A549 (cell line): ENCODE results near the gene MAP3K10. TPM values are rescaled to one million over a fixed set of nuclear protein-coding genes. Genes with fewer than 3 reads are reported as not detected.

ENCODE experiments used
- ATAC-seq, 2 experiments: fragments of 200-7000 bp in 1 of 2; fragments of >200 bp in 1 of 2; cut with Nextera tagmentation in 1 of 2; cut with Tn5 transposase in 1 of 2; 3 replicates each; pipeline versions ENCODE4 v1.8.0 to v1.9.1; 2018 to 2020; ENCODE audit warnings: mild to moderate bottlenecking in 1 of 2, moderate library complexity in 1 of 2
- CTCF ChIA-PET: fragments of 300-600 bp; sonication (Branson Sonifier 250); formaldehyde crosslinking; extraction: SDS; loops from one replicate; lab custom pipeline; 2021; ENCODE audit warnings: antibody characterized with exemption, inconsistent platforms; lab: Yijun Ruan, JAX
- POLR2A ChIA-PET: fragments of 350-600 bp; formaldehyde crosslinking; extraction: SDS; loops from one replicate; lab custom pipeline; 2021; ENCODE audit warnings: antibody characterized with exemption, inconsistent platforms; lab: Yijun Ruan, JAX
- DNase-seq, 2 experiments: peaks; one replicate each; pipeline versions ENCODE4 v3.0.0 to v3.0.0-alpha.2; 2011 to 2016; ENCODE audit warnings: low read depth in 1 of 2, low spot score in 1 of 2
- FAIRE-seq: peaks from 2 replicates; lab custom pipeline; 2011; peaks lifted over from hg19 to GRCh38; lab: Jason Lieb, UNC
- H3K27ac ChIP-seq, 2 experiments: fragments of >200 bp; sonication (Bioruptor Twin); formaldehyde crosslinking; 3 replicates each; pipeline ENCODE4 v1.5.1; 2016 to 2017
- H3K4me1 ChIP-seq: fragments of >200 bp; sonication (Bioruptor Twin); formaldehyde crosslinking; 3 replicates; pipeline ENCODE4 v1.6.1; 2016
- H3K4me2 ChIP-seq: fragments of >200 bp; sonication (Bioruptor Twin); formaldehyde crosslinking; 3 replicates; pipeline ENCODE4 v1.6.1; 2016
- H3K4me3 ChIP-seq: fragments of >200 bp; sonication (Bioruptor Twin); formaldehyde crosslinking; 3 replicates; pipeline ENCODE4 v1.5.1; 2016
- H3K9me3 ChIP-seq: fragments of >200 bp; sonication (Bioruptor Twin); formaldehyde crosslinking; 3 replicates; pipeline ENCODE4 v1.6.1; 2016
- ATOH8 ChIP-seq: fragments of 250-450 bp; sonication (Bioruptor Pico); IDR thresholded peaks from 2 replicates; pipeline ENCODE4 v1.5.0; 2020; ENCODE audit warnings: low read depth, mild to moderate bottlenecking, moderate library complexity
- BCL3 ChIP-seq: fragments of >200 bp; sonication (Bioruptor Twin); formaldehyde crosslinking; IDR thresholded peaks from 3 replicates; pipeline ENCODE4 v1.6.1; 2016
- BHLHE40 ChIP-seq: IDR thresholded peaks from 2 replicates; pipeline ENCODE4 v1.6.1; 2012; ENCODE audit warnings: low read depth, low read length, inconsistent platforms
- CBX2 ChIP-seq: fragments of 200-600 bp; sonication (generic); IDR thresholded peaks from 2 replicates; pipeline ENCODE4 v1.6.1; 2016; ENCODE audit warnings: low read depth, mild to moderate bottlenecking, borderline replicate concordance
- CHD2 ChIP-seq: fragments of 150-350 bp; IDR thresholded peaks from 2 replicates; pipeline ENCODE4 v1.6.1; 2014; ENCODE audit warnings: low read length; ENCODE audit not compliant: partially characterized antibody
- EP300 ChIP-seq, 2 experiments: fragments of >200 bp; sonication (Bioruptor Twin); formaldehyde crosslinking; IDR thresholded peaks; 2 replicates in 1 of 2; 3 replicates in 1 of 2; pipeline ENCODE4 v1.6.1; 2016 to 2017
- ESRRA ChIP-seq: fragments of 150-350 bp; IDR thresholded peaks from 2 replicates; pipeline ENCODE4 v1.6.1; 2014; ENCODE audit warnings: mild to moderate bottlenecking, low read length, borderline replicate concordance
- FOSL2 ChIP-seq, 2 experiments: fragments of 450-650 bp in 1 of 2; fragments of >200 bp in 1 of 2; sonication (Bioruptor Twin) in 1 of 2; formaldehyde crosslinking; IDR thresholded peaks; 2 replicates each; pipeline versions ENCODE4 v1.5.0 to v1.6.1; 2016 to 2020; ENCODE audit warnings: mild to moderate bottlenecking in 1 of 2, moderate library complexity in 1 of 2
- HDAC2 ChIP-seq: fragments of 200-600 bp; sonication (generic); IDR thresholded peaks from 2 replicates; pipeline ENCODE4 v1.6.1; 2016
- HES2 ChIP-seq: fragments of >200 bp; sonication (Bioruptor Twin); formaldehyde crosslinking; IDR thresholded peaks from 2 replicates; pipeline ENCODE4 v1.6.1; 2016
- HOXA7 ChIP-seq: fragments of 250-450 bp; sonication (Bioruptor Pico); IDR thresholded peaks from 2 replicates; pipeline ENCODE4 v1.5.0; 2020; ENCODE audit warnings: mild to moderate bottlenecking, moderate library complexity
- HOXB5 ChIP-seq: fragments of 250-450 bp; sonication (Bioruptor Pico); IDR thresholded peaks from 2 replicates; pipeline ENCODE4 v1.5.0; 2020; ENCODE audit warnings: mild to moderate bottlenecking, moderate library complexity
- JUN ChIP-seq, 2 experiments: fragments of >200 bp; sonication (Bioruptor Twin); formaldehyde crosslinking; IDR thresholded peaks; 2 replicates in 1 of 2; 3 replicates in 1 of 2; pipeline ENCODE4 v1.6.1; 2016 to 2017
- JUNB ChIP-seq: fragments of >200 bp; sonication (Bioruptor Twin); formaldehyde crosslinking; IDR thresholded peaks from 2 replicates; pipeline ENCODE4 v1.6.1; 2016
- MAFK ChIP-seq: fragments of 450-650 bp; IDR thresholded peaks from 2 replicates; pipeline ENCODE4 v1.6.1; 2014; ENCODE audit not compliant: partially characterized antibody
- MAZ ChIP-seq: fragments of 150-350 bp; IDR thresholded peaks from 2 replicates; pipeline ENCODE4 v1.6.1; 2014; ENCODE audit warnings: antibody characterized with exemption, low read depth, low read length, borderline replicate concordance
- NPAS2 ChIP-seq: fragments of 250-450 bp; sonication (Bioruptor Pico); IDR thresholded peaks from 2 replicates; pipeline ENCODE4 v1.8.0; 2022; ENCODE audit warnings: mild to moderate bottlenecking, moderate library complexity, borderline replicate concordance
- RARB ChIP-seq: fragments of 250-450 bp; sonication (Bioruptor Pico); IDR thresholded peaks from 2 replicates; pipeline ENCODE4 v1.8.0; 2021; ENCODE audit warnings: mild to moderate bottlenecking, moderate library complexity
- REST ChIP-seq: fragments of 200-600 bp; sonication (generic); IDR thresholded peaks from 2 replicates; pipeline ENCODE4 v1.6.1; 2016; ENCODE audit warnings: antibody characterized with exemption, mild to moderate bottlenecking, moderate library complexity
- SREBF2 ChIP-seq: fragments of 450-650 bp; IDR thresholded peaks from 2 replicates; pipeline ENCODE4 v1.6.1; 2014; ENCODE audit warnings: mild to moderate bottlenecking, moderate library complexity
- TP53 ChIP-seq: fragments of 250-450 bp; sonication (Bioruptor Pico); IDR thresholded peaks from 2 replicates; pipeline ENCODE4 v1.5.0; 2021; ENCODE audit warnings: mild to moderate bottlenecking, moderate library complexity
- WGBS: methylation state at CpG from one replicate; pipeline ENCODE4 v1.1.6; 2017; ENCODE audit errors: missing lambda C conversion rate; 5-methylcytosine and 5-hydroxymethylcytosine counted together
- polyA plus RNA-seq, 4 experiments: library from polyadenylated mRNA; depleted of rRNA in 3 of 4; stranded (reverse); fragments of >200 nt; fragmentation: RNase III in 1 of 4; extraction: RNeasy Plus Mini Kit Qiagen cat#74134 plus additional on column Dnase treatment in 1 of 4; gene quantifications; 2 replicates in 3 of 4; 3 replicates in 1 of 4; pipeline ENCODE4 v1.2.3, GENCODE V29; 2011 to 2017

Gene MAP3K10
- polyA plus RNA-seq, 2 of the 4 experiments (the other 2 are of a cell fraction) = 6.6 to 21.0 TPM

GRCh38 chr19:40174092-40174491 is 17.1 kb upstream of the MAP3K10 start:
- ChIA-PET CTCF (interaction anchor here (1.0 to 11.7 kb wide), 7 partner anchors 13 to 80 kb away, joined by 3 to 92 read pairs (median 5); no protein-coding TSS in a partner anchor), POLR2A (no interaction called here)
- DNase-seq (no peak), FAIRE-seq (no peak), ATAC-seq (0 out of 6 replicates have a peak, but pooled peaks of 1 of the 2 experiments have one; percentile 33)
- WGBS = 64% methylated on average over 4 of the region's 4 CpGs
- TF ChIP-seq REST = no peak
- no peak for TF ChIP-seq SREBF2
- no peak for TF ChIP-seq HOXB5
- no peak for TF ChIP-seq MAFK
- TF ChIP-seq CHD2 = no peak
- TF ChIP-seq CBX2 = no peak
- no peak for TF ChIP-seq EP300 (IDR thresholded peaks at IDR 0.05)
- TF ChIP-seq HDAC2 = no peak
- TF ChIP-seq ATOH8 = no peak
- TF ChIP-seq HOXA7 = no peak
- no peak for TF ChIP-seq RARB
- TF ChIP-seq JUNB = no peak
- no peak for TF ChIP-seq MAZ
- no peak for TF ChIP-seq JUN (IDR thresholded peaks at IDR 0.05)
- TF ChIP-seq NPAS2 (CRISPR knock-in tag) = no peak
- TF ChIP-seq ESRRA = no peak
- TF ChIP-seq BHLHE40 = no peak
- Histone ChIP-seq H3K4me2 (no peak overlapping the region), H3K27ac (no peak overlapping the region), H3K9me3 (peaks cover 11% of the 10 kb centered on the region), H3K4me3 (no peak overlapping the region), H3K4me1 (no peaks in the 10 kb centered on the region; the same call in 2 of the 3 replicates)

GRCh38 chr19:40175820-40176219 is 15.4 kb upstream of the MAP3K10 start:
- CTCF ChIA-PET = interaction anchor here (0.6 to 11.7 kb wide), 10 partner anchors 8 to 52 kb away, joined by 3 to 92 read pairs (median 8); partner anchors contain the start of gene TTC9B
- Histone ChIP-seq H3K27ac (no peak overlapping the region), H3K9me3 (peaks cover 11% of the 10 kb centered on the region), H3K4me3 (no peak overlapping the region), H3K4me2 (no peak overlapping the region), H3K4me1 (no peaks in the 10 kb centered on the region; the same call in 2 of the 3 replicates)
- 51% methylated on average over 5 of the region's 5 CpGs for WGBS
- ATAC-seq (no peak), DNase-seq (no peak), FAIRE-seq (no peak)
- POLR2A ChIA-PET = no interaction called here
- TF ChIP-seq TP53 (no peak), FOSL2 (IDR thresholded peaks at IDR 0.05) (no peak), FOSL2 (CRISPR knock-in tag; IDR thresholded peaks at IDR 0.05) (no peak), BCL3 (no peak), HES2 (no peak)
